Measurements from ENCODE around the gene CIB4.

CIB4 gene

GRCh38 chr2:26536371-26537068 lies 104.6 kb downstream of the CIB4 start:
- no peak for TF ChIP-seq REST (IDR thresholded peaks at IDR 0.05; ENCODE audit: low read depth)
- no peak for TF ChIP-seq EP300 (IDR thresholded peaks at IDR 0.05; ENCODE audit: borderline replicate concordance)
- no peak for TF ChIP-seq TAF1 (IDR thresholded peaks at IDR 0.05; ENCODE audit: low read depth)
- no peak for TF ChIP-seq YY1 (IDR thresholded peaks at IDR 0.05; ENCODE audit: low read depth)
- no peak for TF ChIP-seq TEAD4 (IDR thresholded peaks at IDR 0.05)
- TF ChIP-seq ZBTB7A (IDR thresholded peaks at IDR 0.05; ENCODE audit: low read depth) = no peak
- no peak for TF ChIP-seq CREB1 (IDR thresholded peaks at IDR 0.05; ENCODE audit: low read depth)
- no peak for TF ChIP-seq RAD21 (IDR thresholded peaks at IDR 0.05; ENCODE audit: low read depth)
- no peak for TF ChIP-seq FOXM1 (IDR thresholded peaks at IDR 0.05; ENCODE audit: borderline replicate concordance, low read depth)

GRCh38 chr2:26535663-26536275 lies 105.4 kb downstream of the CIB4 start:
- no peak for TF ChIP-seq USF1 (IDR thresholded peaks at IDR 0.05)
- TF ChIP-seq CEBPB (IDR thresholded peaks at IDR 0.05) = no peak
- TF ChIP-seq REST (IDR thresholded peaks at IDR 0.05; ENCODE audit: low read depth) = no peak
- TF ChIP-seq EGR1 (IDR thresholded peaks at IDR 0.05) = no peak
- no peak for TF ChIP-seq ZBTB7A (IDR thresholded peaks at IDR 0.05; ENCODE audit: low read depth)
- TF ChIP-seq TCF12 (IDR thresholded peaks at IDR 0.05; ENCODE audit: low read depth) = no peak
- no peak for TF ChIP-seq RAD21 (IDR thresholded peaks at IDR 0.05; ENCODE audit: low read depth)
- TF ChIP-seq EP300 (IDR thresholded peaks at IDR 0.05; ENCODE audit: borderline replicate concordance) = no peak
- no peak for TF ChIP-seq MAX (IDR thresholded peaks at IDR 0.05)
- no peak for TF ChIP-seq FOXM1 (IDR thresholded peaks at IDR 0.05; ENCODE audit: borderline replicate concordance, low read depth)
- TF ChIP-seq NFIC (IDR thresholded peaks at IDR 0.05) = no peak

- TF ChIP-seq NFIC (IDR thresholded peaks at IDR 0.05) (no peak), TAF1 (IDR thresholded peaks at IDR 0.05; ENCODE audit: low read depth) (no peak)
Measured at GRCh38 chr2:26534865-26535662, 106.1 kb downstream of the CIB4 start.

- TF ChIP-seq USF1 (IDR thresholded peaks at IDR 0.05) (no peak), EGR1 (IDR thresholded peaks at IDR 0.05) (no peak), YY1 (IDR thresholded peaks at IDR 0.05; ENCODE audit: low read depth) (no peak), CEBPB (IDR thresholded peaks at IDR 0.05) (no peak), REST (IDR thresholded peaks at IDR 0.05; ENCODE audit: low read depth) (no peak), NFIC (IDR thresholded peaks at IDR 0.05) (no peak), FOXM1 (IDR thresholded peaks at IDR 0.05; ENCODE audit: borderline replicate concordance, low read depth) (no peak), CREB1 (IDR thresholded peaks at IDR 0.05; ENCODE audit: low read depth) (no peak), TEAD4 (IDR thresholded peaks at IDR 0.05) (no peak), MAX (IDR thresholded peaks at IDR 0.05) (no peak), EP300 (IDR thresholded peaks at IDR 0.05; ENCODE audit: borderline replicate concordance) (no peak), TCF12 (IDR thresholded peaks at IDR 0.05; ENCODE audit: low read depth) (no peak), RAD21 (IDR thresholded peaks at IDR 0.05; ENCODE audit: low read depth) (no peak), ZBTB7A (IDR thresholded peaks at IDR 0.05; ENCODE audit: low read depth) (no peak), TAF1 (IDR thresholded peaks at IDR 0.05; ENCODE audit: low read depth) (no peak)
Measured at GRCh38 chr2:26534098-26534864, 106.9 kb downstream of the CIB4 start.
